HG02759 (cell line): ENCODE results near the gene DGCR8.

Experiments
- ATAC-seq: cut with Tn5 transposase; IDR thresholded peaks from one replicate; pipeline ENCODE4 v1.9.1; 2021; ENCODE audit warnings: mild to moderate bottlenecking, moderate library complexity; ENCODE audit not compliant: unreplicated experiment

The DGCR8 gene

GRCh38 chr22:20052309-20053259, 27.5 kb upstream of the DGCR8 start:
- ATAC-seq = no peak

- no peak for ATAC-seq
Observed at GRCh38 chr22:20053407-20054033, 26.5 kb upstream of the DGCR8 start.

DNA sequence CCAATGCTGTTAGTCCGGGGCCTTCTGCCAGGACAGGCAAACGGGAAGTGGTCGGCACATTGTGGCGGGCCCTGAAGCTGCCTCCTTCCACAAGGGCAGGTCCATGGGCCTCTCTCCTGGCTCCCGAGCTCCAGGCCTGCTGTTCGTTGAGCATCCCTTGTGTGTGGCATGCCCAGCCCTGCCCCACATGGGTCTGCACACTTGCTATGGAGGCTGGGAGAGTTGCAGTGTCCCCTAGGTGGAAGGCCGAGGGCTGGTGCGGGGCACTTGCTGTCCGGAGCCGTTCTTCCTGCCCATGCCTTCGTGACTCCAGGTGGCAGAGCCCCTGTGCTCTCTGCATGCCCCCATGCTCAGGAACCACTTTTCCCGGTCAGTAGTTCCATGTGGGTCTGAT, 26.0 kb upstream of the DGCR8 start:
- ATAC-seq = no peak

- no peak for ATAC-seq
Observed at GRCh38 chr22:20054485-20054884, 25.6 kb upstream of the DGCR8 start.

DNA sequence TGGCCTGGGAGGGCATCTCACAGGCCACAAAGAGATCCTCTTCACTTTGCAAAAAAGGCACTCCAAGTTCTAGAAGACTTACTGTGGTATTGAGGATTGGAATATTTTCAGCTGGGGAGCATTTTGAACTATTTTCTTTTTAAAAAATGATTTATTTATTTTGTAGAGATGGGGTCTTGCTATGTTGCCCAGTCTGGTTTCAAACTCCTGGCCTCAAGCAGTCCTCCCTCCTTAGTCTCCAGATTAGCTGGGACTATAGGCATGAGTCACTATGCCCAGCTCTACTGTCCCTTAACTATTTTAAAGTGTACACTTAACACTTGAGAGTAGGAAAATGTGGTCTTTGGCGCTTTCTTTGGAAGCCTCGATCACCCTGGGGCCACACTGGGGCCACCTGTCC, 24.9 kb upstream of the DGCR8 start:
- no peak for ATAC-seq

- no peak for ATAC-seq
Observed at GRCh38 chr22:20055654-20056053, 24.4 kb upstream of the DGCR8 start.

- no peak for ATAC-seq
Observed at GRCh38 chr22:20056161-20056560, 23.9 kb upstream of the DGCR8 start.

GRCh38 chr22:20056696-20057386, 23.2 kb upstream of the DGCR8 start:
- ATAC-seq = no peak

- no peak for ATAC-seq
Observed at GRCh38 chr22:20057596-20058268, 22.3 kb upstream of the DGCR8 start.

- ATAC-seq = no peak
Observed at GRCh38 chr22:20058989-20059770, 20.9 kb upstream of the DGCR8 start.

DNA sequence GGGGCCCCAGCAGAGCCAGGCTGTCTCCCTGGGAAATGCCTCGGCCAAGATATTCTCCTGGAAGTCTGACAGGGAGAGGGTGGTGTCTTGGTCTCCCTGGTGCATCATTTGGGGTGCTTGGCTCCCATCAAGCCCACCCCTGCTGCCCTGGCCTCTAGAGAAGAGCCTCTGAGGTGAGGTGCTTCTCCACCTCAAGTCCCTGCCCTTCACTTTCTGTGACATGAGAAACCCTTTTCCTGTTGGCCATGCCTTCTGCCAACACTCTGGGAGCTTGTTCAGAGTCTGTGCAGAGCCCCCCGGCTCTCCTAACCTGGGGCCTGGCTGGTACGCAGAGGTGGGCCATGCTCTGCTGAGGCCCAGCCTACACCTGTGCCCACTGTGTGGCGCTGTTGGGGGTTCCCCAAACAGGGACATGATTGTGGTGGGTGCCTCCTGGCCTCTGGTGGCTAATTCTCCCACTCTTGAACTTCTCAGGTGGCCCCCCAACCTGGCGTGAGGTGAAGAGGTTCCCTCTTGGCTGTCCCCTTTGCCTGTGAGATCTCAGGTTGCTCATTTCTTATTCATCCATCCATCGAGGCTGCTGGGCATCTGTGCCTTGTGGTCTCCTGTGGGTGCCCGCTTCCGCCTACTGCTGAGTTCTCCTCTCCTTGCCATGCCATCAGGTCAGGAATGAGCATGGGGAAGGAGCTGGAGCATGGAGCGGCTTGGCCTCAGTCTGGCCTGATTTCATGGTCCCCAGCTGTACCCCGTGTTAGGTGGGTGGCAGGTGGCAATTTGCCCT, 19.2 kb upstream of the DGCR8 start:
- no peak for ATAC-seq

GRCh38 chr22:20061481-20061861, 18.6 kb upstream of the DGCR8 start:
- no peak for ATAC-seq

DNA sequence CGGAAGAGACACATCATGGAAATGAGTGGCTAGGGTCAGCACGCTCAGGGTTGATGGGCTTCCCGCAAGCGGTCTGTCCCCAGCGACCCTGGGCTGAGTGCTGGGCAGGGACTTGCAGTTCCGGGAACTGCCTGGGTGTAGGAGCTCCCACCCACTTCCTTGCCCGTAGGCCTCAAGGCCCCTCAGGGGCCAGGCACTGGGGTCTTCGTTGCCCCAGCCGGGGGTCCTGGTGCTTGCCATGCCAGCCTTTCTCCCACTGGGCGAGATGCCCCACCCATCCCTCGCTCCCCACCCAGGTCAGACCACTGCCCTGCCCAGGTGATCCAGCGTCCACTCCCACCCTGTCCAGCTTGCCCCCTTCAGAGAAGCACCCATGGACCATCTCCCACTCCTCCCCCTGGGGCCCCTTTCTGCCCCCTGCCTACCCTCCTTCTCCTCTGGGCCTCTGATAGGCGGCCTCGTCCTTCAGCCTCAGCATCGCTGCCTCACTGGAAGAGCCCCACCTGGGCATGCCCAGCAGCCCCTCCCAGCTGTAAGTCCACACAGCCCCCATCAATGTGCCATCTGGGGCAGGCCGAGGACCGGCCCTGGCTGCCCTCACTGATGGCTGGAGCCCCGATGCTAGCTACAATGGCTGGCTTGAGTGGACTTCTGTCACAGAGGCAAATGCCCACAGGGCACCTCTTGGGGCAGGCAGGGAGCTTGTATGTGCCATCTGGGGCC, 17.8 kb upstream of the DGCR8 start:
- no peak for ATAC-seq

- no peak for ATAC-seq
Observed at GRCh38 chr22:20062766-20063083, 17.3 kb upstream of the DGCR8 start.

GRCh38 chr22:20063271-20064139, 16.5 kb upstream of the DGCR8 start:
- no peak for ATAC-seq

GRCh38 chr22:20064140-20064480, 15.9 kb upstream of the DGCR8 start:
- no peak for ATAC-seq

DNA sequence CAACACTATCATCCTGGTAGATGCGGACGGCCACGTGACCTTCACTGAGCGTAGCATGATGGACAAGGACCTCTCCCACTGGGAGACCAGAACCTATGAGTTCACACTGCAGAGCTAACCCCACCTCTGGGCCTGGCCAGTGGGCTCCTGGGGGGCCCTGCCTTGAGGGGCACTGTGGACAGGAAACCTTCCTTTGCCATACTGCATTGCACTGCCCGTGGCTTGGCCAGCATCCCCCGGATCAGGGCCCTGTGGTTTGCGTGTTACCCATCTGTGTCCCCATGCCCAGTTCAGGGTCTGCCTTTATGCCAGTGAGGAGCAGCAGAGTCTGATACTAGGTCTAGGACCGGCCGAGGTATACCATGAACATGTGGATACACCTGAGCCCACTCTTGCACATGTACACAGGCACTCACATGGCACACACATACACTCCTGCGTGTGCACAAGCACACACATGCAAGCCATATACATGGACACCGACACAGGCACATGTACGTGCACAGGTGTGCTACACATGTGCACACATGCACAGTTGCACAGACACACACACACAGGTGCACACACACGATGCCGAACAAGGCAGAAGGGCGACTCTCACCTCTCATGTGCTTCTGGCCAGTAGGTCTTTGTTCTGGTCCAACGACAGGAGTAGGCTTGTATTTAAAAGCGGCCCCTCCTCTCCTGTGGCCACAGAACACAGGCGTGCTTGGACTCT, 15.3 kb upstream of the DGCR8 start:
- ATAC-seq = no peak
